Spleen (tissue), 13 donors: ENCODE results near the gene KRT16. TPM values are rescaled to one million over a fixed set of nuclear protein-coding genes. Genes with fewer than 3 reads are reported as not detected.
"Not testable (repeated sequence)": the region's sequence is repeated elsewhere in the genome, so short reads cannot be mapped to it uniquely, and the experiment has no call there.

Experiments
- DNase-seq: peaks from one replicate; pipeline ENCODE4 v3.0.0-alpha.2; 2020
- H3K27ac ChIP-seq, 8 donors: fragments of 200-600 bp; sonication (generic) in 7 of 8; 1 replicate in 4 of 8; 2 replicates in 4 of 8; pipeline versions ENCODE4 v1.5.0 to v1.8.0; 2016 to 2021; ENCODE audit warnings: inconsistent platforms in 4 of 8, mild to moderate bottlenecking in 4 of 8, moderate library complexity in 1 of 8
- H3K27me3 ChIP-seq, 7 donors: fragments of 200-600 bp; sonication (generic) in 6 of 7; replicated peaks in 1 of 7; 1 replicate in 4 of 7; 2 replicates in 3 of 7; pipeline versions ENCODE4 v1.5.0 to v1.8.0; 2016 to 2021; ENCODE audit warnings: inconsistent platforms in 3 of 7, mild to moderate bottlenecking in 1 of 7
- H3K36me3 ChIP-seq, 6 donors: fragments of 200-600 bp; sonication (generic) in 5 of 6; 1 replicate in 4 of 6; 2 replicates in 2 of 6; pipeline versions ENCODE4 v1.5.0 to v1.8.0; 2016 to 2021; ENCODE audit warnings: inconsistent platforms in 2 of 6
- H3K4me1 ChIP-seq, 6 donors: fragments of 200-600 bp; sonication (generic) in 5 of 6; 1 replicate in 3 of 6; 2 replicates in 3 of 6; pipeline versions ENCODE4 v1.5.0 to v1.8.0; 2016 to 2021; ENCODE audit warnings: inconsistent platforms in 3 of 6
- H3K4me3 ChIP-seq, 8 donors: fragments of 200-600 bp; sonication (generic) in 7 of 8; 1 replicate in 4 of 8; 2 replicates in 4 of 8; pipeline versions ENCODE4 v1.5.0 to v1.8.0; 2016 to 2021; ENCODE audit warnings: inconsistent platforms in 4 of 8, mild to moderate bottlenecking in 4 of 8, moderate library complexity in 2 of 8
- H3K9me3 ChIP-seq, 8 donors: fragments of 200-600 bp; sonication (generic) in 7 of 8; 1 replicate in 4 of 8; 2 replicates in 4 of 8; pipeline versions ENCODE4 v1.5.0 to v1.8.0; 2016 to 2021; ENCODE audit warnings: inconsistent platforms in 4 of 8
- POLR2A ChIP-seq, 3 donors: fragments of 450-650 bp; IDR thresholded peaks; one replicate each; pipeline ENCODE4 v1.5.1; 2017; ENCODE audit warnings: antibody characterized with exemption in 3 of 3, mild to moderate bottlenecking in 1 of 3
- POLR2AphosphoS5 ChIP-seq, 3 donors: sonication (generic); formaldehyde crosslinking; IDR thresholded peaks; one replicate each; pipeline ENCODE4 v1.5.1; 2017; ENCODE audit warnings: antibody characterized with exemption in 3 of 3
- whole genome bisulfite sequencing, 5 donors: extraction: QIAGEN DNeasy Blood & Tissue Kit in 3 of 5; methylation state at CpG; one replicate each; pipeline versions ENCODE4 v1.1.5 to v1.1.7; 2013 to 2018; 5-methylcytosine and 5-hydroxymethylcytosine counted together
- intact Hi-C: fragments of 100-400 bp; cut with DNase I; formaldehyde crosslinking; loops from one replicate; pipeline ENCODE4 v1.15.0; 2023; ENCODE audit warnings: low total_unique reads
- long read RNA-seq, 2 donors: transcript quantifications; one replicate each; lab custom pipeline, GENCODE V29; 2026
- polyA plus RNA-seq, 3 donors: library from polyadenylated mRNA; stranded (reverse); fragments of 200-250 nt; gene quantifications; one replicate each; pipeline ENCODE4 v1.2.1, GENCODE V29; 2013
- total RNA-seq, 7 donors: library from RNA; depleted of rRNA in 3 of 7; stranded (reverse); fragments of >200 nt in 3 of 7; fragmentation: NEBNext Ultra II Directional in 4 of 7; extraction: Animal tissue kit (Norgen Biotek cat#: 25700) in 4 of 7; gene quantifications; one replicate each; pipeline versions ENCODE4 v1.1.0 to v1.2.1, GENCODE V29; 2016 to 2021
- TF ChIP-seq, protein P1 (sequence below), 11 experiments: fragments of 200-600 bp in 7 of 11; fragments of 450-650 bp in 4 of 11; sonication (generic) in 4 of 11; IDR thresholded peaks in 8 of 11; conservative IDR thresholded peaks in 3 of 11; 1 replicate in 7 of 11; 2 replicates in 4 of 11; pipeline versions ENCODE4 v1.4.0 to v1.8.0; 2016 to 2021; ENCODE audit warnings: antibody characterized with exemption in 11 of 11, inconsistent platforms in 4 of 11, mild to moderate bottlenecking in 1 of 11
- donor health status: healthy with polysubstance abuse.
- donor health status: DM: no; HTN: no; CAD: no; lungs with moderate emphysema.
- donor health status: DM: no; HTN: no; CAD: no.
- donor health status: Bipolar disorder and iron deficiency.
- donor health status: healthy.
- donor health status: DM: no; HTN: no; CAD: no.
- donor health status: DM: yes; HTN: yes; CAD: no.

KRT16 gene
- total RNA-seq (not detected), polyA plus RNA-seq (under 1 TPM in 2 of 3 donors, not detected in 1; 0.07 to 0.19 TPM)
- long read RNA-seq, donor 1, result 0 reads
- long read RNA-seq, donor 2, result 0 reads

DNA sequence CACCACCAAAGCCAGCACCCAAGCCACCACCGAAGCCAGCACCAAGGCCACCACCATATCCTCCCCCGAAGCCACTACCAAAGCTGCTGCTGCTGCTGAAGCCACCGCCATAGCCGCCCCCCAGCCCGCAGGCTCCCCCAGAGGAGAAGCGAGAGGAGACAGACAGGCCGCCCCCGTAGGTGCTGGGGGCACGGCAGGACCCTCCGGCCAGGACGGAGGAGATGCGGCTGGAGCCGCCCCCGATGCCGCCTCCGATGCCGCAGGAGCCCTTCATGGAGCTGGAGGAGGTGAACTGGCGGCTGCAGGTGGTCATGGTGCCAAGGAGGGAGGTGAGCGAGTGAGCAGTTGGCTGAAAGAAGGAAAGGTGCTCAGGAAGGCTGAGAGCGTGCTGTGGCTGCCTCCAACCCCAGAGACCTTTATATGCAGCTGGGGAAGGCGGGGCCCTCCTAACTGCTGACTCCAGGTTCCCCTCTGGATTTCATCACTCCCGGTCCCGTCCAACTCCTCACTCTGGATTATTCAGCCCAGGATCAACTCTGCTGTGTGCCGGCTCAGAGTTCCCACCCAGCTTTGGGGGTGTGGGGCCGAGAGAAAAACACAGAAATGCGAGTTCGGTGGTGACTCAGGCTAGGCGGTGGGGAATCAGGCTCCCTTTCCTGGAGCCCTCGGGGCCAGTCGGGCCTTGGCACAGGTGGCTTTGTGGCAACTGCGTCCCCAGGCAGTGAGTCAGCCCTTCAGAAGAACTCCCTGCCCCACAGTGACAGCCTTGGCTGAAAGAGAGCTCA, at the start of gene KRT16:
Gene KRT16 (minus strand): TSS at position 392 of the 785 bp plus-strand sequence. CDS start 79 bp downstream, at position 313.
- DNase-seq, result peak; percentile 60
- H3K4me3 ChIP-seq, intact Hi-C loops, H3K4me1 ChIP-seq, H3K36me3 ChIP-seq, H3K9me3 ChIP-seq, H3K27ac ChIP-seq: not testable (repeated sequence)
- WGBS, 5 donors, result 70 to 82% (median 78%) methylated on average over 26 to 31 of the region's 31 CpGs
- H3K27me3 ChIP-seq, result peaks cover 0 to 62% (median 0%) of the 10 kb centered on the region in 7 donors

DNA sequence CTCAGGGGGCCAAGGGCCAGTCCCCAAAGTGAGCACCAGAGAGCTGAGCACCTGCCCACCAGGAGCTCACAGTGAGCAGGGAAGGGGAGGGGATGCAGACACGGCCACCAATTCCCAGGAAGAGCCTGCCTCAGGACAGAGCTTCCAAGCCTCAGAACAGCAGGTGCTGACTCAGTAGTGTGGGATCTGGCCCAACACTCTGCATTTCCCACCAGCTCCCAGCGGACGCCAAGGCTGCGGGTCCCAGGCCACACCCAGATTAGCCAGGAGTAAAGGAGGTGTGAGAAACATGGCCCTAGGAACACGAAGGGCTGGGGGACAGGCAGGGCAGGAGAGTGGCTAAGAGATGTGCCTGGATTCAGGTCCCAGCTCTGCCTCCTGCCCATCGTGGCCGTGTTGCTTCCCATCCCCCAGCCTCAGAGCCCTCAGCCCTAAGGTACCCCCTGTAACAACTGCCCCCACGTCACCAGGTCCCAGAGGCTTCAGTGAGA, 47.7 kb upstream of the KRT16 start:
- intact Hi-C loops, result loop anchor here (5.0 kb wide), 2 partner anchors 108 to 803 kb away; no protein-coding TSS in a partner anchor
- 56 to 86% (median 79%) methylated on average over 6 to 8 of the region's 8 CpGs for WGBS, 5 donors
- no peak for TF ChIP-seq POLR2AphosphoS5 (IDR thresholded peaks at IDR 0.05)
- TF ChIP-seq POLR2A (IDR thresholded peaks at IDR 0.05), result no peak
- TF ChIP-seq, protein P1, sequence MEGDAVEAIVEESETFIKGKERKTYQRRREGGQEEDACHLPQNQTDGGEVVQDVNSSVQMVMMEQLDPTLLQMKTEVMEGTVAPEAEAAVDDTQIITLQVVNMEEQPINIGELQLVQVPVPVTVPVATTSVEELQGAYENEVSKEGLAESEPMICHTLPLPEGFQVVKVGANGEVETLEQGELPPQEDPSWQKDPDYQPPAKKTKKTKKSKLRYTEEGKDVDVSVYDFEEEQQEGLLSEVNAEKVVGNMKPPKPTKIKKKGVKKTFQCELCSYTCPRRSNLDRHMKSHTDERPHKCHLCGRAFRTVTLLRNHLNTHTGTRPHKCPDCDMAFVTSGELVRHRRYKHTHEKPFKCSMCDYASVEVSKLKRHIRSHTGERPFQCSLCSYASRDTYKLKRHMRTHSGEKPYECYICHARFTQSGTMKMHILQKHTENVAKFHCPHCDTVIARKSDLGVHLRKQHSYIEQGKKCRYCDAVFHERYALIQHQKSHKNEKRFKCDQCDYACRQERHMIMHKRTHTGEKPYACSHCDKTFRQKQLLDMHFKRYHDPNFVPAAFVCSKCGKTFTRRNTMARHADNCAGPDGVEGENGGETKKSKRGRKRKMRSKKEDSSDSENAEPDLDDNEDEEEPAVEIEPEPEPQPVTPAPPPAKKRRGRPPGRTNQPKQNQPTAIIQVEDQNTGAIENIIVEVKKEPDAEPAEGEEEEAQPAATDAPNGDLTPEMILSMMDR (IDR thresholded peaks at IDR 0.05 in 8 of 11, conservative IDR thresholded peaks at IDR 0.05 in 3 of 11), result no peak
- H3K27me3 ChIP-seq, result no peaks in the 10 kb centered on the region
- DNase-seq, result no peak
- H3K36me3 ChIP-seq, result no peaks in the 10 kb centered on the region
- H3K27ac ChIP-seq, result no peak overlapping the region
- peaks cover 2 to 19% (median 7%) of the 10 kb centered on the region in 6 donors for H3K4me1 ChIP-seq
- H3K9me3 ChIP-seq, result no peaks in the 10 kb centered on the region
- no peak overlapping the region for H3K4me3 ChIP-seq

DNA sequence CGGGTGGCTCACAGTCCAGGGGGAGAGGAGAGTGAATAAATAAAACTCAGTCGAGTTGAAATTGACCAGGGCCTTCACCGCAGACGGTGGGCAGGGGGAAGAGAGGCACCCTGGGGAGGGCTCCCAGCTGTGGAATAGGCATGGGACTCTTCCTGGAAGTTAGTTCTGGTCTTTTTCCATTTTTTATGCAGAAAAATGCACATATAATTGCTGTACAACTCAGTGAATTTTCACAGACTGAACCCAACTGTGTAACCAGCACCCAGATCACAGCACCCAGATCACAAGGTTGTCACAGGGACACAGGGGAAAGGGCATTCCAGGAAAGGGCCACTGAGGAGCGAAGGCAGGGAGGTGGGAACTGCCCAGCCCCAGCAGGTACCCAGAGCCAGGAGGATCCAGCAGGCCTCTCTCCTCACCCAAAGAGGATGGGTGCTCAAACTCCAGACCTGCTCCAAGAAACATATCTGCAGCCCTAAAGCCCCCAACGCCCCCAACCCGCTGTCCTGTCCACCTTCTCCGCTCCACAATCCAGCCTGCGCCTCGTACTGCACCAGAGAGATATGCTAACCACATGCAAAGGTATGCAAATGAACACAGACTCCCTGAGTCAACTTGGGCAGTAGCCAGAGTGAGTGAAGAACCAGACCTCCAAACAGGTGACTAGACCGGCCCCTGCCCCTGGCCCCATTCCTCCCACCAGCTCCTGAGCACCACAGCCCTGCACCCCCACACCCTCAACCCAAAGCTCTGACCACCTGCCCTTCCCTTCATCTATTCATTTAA, 47.1 kb upstream of the KRT16 start:
- Histone ChIP-seq H3K36me3 (no peaks in the 10 kb centered on the region), H3K9me3 (no peaks in the 10 kb centered on the region), H3K27ac (no peak overlapping the region), H3K4me1 (peaks cover 2 to 12% (median 6%) of the 10 kb centered on the region in 6 donors), H3K27me3 (no peaks in the 10 kb centered on the region), H3K4me3 (no peak overlapping the region)
- WGBS, 5 donors, result 70 to 90% (median 86%) methylated on average over 11 of the region's 11 CpGs
- TF ChIP-seq POLR2A (IDR thresholded peaks at IDR 0.05), result no peak
- no peak for TF ChIP-seq POLR2AphosphoS5 (IDR thresholded peaks at IDR 0.05)
- TF ChIP-seq, protein P1 (IDR thresholded peaks at IDR 0.05 in 8 of 11, conservative IDR thresholded peaks at IDR 0.05 in 3 of 11), result no peak
- DNase-seq, result no peak
- intact Hi-C loops, result loop anchor here (5.0 kb wide), 2 partner anchors 107 to 802 kb away; no protein-coding TSS in a partner anchor

DNA sequence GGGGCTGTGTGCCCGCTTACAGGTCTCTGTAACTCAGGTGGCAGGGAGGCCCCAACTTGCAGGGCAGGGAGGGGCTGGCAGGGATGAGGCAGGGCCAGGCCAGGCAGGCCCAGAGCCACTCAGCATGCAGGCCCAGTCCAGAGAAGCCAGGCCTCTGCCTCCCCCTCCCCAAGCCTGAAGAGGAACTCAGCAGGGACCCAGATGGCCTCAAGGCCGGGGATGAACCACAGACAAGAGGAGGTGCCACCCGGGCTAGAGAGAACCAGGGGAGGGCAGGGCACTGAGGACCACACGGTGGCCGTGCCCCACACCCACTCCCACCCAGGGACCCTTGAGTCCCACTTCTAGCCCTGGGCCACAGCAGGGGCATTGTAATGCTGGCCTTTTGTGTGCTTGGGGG, 46.3 kb upstream of the KRT16 start:
- Histone ChIP-seq H3K4me1 (peaks cover 2 to 12% (median 6%) of the 10 kb centered on the region in 6 donors), H3K36me3 (no peaks in the 10 kb centered on the region), H3K27me3 (no peaks in the 10 kb centered on the region), H3K27ac (no peak overlapping the region), H3K4me3 (no peak overlapping the region), H3K9me3 (no peaks in the 10 kb centered on the region)
- intact Hi-C loops, result no loop called here
- WGBS, 5 donors, result 57 to 85% (median 71%) methylated on average over 2 to 5 of the region's 5 CpGs
- no peak for DNase-seq
- no peak for TF ChIP-seq POLR2A (IDR thresholded peaks at IDR 0.05)
- TF ChIP-seq, protein P1 (IDR thresholded peaks at IDR 0.05 in 8 of 11, conservative IDR thresholded peaks at IDR 0.05 in 3 of 11), result no peak
